ENCODE data around the gene NCBP2.

NCBP2 gene

DNA sequence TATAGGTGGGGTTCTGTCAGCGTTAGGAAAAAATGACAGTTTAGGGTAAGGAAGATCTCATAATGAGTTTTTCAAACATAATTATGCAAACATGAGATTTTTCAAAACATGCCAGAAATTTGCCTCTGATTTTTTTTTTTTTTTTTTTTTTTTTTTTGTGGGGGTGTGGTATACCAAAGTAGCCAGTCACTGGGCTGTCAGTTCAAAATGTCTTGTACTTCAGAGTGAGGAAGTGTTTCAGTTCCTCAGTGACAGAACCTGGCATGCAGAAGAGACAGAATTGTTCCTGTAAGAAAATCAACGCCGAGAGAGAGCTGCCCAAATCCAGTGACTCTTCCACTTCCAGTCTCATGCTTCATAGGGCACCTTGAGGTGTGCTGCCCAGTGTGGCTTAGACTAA is 9.7 kb downstream of the NCBP2 start:
- DNase-seq = no peak

DNA sequence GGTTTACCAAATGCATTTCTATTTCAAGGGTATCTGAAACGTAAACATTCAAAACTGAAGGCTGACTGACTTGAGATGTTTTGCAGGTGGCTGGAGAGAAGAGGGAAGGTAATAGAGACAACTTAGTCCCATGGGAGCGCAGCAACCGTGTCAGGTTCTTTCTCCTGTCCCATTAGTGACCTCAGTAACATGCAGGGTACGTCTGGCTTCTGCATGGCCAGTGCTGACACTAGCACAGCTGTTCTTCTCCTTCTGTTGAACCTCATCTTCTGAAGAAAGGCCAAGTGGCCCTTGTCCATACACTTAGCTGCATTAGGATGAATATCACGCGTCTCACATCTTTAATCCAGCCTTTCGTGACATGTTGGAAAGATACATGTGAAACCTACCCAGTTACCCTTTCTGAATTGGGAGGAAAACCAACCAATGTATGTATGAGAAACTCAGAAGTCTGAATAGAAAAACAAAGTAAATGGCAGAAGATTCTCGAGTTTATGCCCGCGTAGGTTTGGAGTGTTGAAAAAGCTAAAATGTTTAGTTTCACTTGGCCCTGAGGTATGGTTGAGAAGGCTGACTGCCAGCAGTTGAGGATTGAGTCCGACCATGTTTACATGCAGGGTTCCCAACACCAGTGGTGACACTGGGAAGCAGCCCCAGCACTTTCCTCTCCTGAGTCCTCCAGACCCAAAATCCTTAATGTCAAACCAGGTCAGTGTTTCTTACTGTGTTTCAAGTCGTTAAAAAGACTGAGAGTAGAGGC is 10.3 kb downstream of the NCBP2 start:
- no peak for DNase-seq

DNA sequence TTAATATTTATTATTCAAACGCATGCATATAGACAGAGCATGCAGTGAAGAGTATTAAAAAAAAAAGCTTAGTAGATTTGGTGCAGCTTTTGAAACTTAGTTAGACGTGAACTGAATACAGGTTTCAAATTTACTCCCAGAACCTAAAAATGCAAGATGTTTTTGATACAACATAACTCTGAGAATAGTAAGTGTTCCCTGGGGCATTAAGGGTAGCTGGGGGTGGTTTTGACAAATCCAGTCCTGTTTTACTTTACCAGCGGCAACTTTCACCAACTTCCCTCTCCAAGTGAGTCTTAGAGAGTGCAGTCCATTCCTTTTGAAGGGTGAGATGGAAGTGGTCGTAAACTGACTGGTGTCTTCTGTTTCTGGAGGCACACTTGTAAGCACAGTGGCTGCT is 11.2 kb downstream of the NCBP2 start:
- DNase-seq = no peak

DNA sequence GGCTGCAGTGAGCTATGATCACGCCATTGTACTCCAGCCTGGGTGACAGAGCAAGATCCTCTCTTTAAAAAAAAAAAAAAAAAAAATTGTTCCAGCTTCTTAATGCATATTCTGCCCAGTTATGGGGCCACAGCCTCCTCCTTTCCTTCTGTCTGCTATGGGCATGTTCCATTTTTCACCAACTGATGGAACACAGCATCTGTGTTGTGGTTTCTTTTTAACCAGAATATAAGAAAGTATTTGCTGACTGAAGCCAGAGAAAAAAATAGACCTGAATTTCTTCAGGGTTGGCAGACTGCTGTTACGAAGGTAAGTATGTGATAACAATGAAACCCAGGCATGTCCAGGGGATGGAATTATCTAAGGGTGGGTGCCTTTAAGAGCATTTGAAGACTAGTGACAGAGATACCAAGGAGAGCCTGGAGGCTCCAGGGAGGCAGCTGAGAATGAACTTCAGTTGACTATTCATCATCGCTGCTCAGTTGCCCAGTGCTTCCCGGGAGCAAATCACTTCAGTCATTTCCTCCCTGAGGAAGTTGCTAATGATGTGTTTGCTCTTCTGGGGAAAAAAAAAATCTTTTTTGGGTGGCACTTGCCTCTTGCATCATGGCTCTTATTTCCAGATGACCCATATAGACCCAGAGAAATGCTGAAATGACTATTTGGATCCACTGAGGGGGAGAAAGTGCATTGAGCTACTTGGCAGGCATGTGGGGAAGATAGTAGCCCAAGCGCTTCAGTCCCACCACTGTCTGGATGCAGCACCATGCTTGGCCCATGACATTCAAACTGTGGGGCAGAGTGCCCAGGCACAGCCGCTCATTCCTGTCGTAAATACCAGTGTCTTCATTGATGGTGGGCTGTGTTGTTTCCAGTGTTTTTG is 14.5 kb downstream of the NCBP2 start:
- no peak for DNase-seq

DNA sequence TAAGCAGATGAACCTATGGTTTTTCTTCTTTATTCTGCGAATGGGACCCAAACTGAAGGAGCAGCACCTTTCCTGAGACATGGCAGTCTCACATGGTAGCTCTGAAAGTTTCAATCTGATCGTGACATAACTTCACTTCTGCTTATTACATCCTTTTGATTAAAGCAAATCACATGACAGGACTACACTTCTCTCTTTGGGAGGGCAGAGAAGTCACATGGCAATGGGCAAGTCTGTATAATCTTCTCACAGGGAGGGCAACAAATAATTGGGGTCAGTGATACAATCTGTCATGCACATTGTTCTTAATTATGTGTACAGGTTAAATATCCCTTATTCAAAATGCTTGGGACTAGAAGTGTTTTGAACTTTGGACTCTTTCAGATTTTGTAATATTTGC is 21.6 kb downstream of the NCBP2 start:
- peak; percentile 48 for DNase-seq

DNA sequence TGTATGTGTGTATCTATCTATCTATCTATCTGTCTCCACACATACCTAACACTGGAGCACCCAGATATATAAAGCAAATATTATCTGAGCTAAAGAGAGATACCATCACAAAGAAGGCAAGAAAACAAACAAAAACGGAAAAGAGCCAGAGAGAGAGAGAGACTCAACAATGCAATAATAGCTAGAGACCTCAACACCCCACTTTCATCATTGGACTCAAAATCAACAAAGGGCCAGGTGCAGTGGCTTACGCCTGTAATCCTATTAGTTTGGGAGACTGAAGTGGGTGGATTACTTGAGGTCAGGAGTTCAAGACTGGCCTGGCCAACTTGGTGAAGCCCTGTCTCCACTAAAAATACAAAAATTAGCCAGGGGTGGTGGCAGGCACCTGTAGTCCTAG is 23.4 kb downstream of the NCBP2 start:
- no peak for DNase-seq

DNA sequence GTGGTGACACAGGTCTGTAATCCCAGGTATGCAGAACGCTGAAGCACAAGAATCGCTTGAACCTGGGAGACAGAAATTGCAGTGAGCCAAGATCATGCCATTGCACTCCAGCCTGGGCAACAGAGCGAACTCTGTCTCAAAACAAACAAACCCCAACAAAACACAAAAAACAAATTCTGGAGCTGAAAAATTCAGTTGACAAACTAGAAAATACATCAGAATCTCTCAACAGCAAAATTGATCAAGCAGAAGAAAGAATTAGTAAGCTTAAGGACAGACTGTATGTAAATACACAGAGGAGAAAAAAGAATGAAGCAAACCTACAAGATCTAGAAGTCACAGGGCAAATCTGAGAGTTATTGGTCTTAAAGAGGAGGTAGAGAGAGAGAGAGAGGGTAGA is 25.3 kb downstream of the NCBP2 start:
- DNase-seq = no peak

DNA sequence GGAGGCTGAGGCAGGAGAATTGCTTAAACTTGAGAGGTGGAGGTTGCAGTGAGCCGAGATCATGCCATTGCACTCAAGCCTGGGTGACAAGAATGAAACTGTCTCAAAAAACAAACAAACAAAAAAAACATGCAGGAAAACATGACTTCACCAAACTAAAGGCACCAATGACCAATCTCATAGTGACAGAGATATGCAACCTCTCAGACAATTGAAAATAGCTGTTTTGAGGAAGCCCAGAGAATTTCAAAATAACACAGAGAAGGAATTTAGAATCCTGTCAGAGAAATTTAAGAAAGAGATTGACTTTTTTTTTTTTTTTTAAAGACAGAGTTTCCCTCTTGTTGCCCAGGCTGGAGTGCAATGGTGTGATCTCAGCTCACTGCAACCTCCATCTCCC is 26.1 kb downstream of the NCBP2 start:
- no peak for DNase-seq

DNA sequence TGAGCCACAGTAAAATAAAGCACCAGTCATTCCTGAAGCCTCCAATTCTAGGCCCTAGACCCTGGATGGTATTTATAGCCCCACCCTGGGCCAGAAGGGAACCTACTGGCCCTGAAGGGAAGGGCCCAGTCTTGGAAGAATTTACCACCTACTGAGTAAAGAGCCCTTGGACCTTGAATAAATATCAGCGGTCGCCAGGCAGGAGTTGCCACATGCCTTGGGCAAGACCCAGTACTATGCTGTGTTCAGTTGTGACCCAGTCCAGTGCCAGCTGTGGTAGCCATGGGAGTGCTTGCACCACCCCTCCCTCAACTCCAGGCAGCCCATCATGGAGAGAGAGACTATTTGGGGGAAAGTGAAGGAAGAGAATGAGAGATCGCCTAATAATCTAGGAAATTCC is 27.0 kb downstream of the NCBP2 start:
- no peak for DNase-seq

DNA sequence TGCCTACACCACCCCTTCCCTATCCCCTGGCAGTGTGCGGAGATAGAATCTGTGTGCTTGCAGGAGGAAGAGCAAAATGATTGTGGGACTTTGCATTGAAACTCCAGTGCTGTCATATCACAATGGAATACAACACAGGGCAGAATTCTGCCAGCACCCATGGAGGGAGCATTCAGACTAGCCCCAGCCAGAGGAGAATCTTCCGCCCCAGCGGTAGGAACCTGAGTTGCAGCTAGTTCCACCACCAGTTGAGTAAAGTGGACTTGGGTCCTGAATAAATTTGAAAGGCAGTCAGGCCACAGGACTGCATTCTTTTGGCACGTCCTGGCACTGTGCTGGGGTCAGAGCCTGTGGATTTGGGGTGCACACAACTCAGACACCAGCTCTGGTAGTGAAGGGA is 27.5 kb downstream of the NCBP2 start:
- no peak for DNase-seq

DNA sequence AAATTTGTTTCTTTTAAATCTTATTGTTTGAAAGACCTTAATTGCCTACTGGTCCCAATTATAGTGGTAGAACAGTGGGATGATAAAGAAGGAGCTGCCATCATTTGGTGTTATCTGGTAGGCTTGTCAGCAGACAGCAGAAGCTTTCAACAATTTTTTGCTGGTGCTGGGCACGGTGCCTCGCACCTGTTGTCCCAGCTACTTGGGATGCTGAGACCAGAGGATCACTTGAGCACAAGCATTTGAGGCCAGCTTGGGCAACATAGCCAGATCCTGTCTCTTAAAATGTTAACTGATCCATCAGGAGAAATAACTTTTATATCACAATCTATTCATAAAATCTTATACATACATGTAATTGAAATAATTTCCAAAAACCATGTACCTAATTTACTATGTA is 38.6 kb downstream of the NCBP2 start:
- no peak for DNase-seq

DNA sequence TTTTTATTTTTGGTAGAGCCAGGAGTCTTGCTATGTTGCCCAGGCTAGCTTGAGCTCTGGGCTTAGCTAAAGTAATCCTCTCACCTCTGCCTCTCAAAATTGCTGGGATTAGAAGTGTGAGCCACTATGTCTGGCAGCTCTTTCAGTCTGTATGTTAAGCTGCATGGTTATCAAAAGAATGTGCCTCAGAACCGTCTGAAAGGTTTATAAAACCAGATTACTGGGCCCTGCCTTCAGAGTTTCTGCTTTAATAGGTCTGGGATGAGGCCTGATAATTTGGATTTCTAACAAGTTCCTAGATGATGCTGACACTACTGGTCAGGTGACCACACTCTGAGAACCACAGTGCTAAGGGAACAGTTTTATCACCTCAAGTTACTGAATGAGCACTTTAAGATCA is 40.0 kb downstream of the NCBP2 start:
- no peak for DNase-seq

DNA sequence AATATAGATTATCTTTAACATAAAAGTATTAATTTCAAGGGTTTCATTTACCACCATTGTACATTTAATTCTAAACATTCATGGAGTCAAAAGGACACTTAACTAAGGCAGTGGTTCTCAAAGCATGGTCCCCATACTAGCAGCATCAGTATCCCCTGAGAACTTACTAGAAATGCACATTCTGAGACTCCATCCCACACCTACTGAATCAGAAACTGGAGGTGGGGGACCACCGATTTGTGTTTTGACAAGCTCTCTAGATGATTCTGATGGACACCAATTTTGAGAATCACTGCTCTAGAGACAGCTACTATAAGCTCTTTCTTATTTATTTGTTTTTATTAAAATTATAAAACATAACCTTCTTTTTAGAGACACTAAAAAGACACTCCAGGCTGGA is 40.6 kb downstream of the NCBP2 start:
- no peak for DNase-seq

DNA sequence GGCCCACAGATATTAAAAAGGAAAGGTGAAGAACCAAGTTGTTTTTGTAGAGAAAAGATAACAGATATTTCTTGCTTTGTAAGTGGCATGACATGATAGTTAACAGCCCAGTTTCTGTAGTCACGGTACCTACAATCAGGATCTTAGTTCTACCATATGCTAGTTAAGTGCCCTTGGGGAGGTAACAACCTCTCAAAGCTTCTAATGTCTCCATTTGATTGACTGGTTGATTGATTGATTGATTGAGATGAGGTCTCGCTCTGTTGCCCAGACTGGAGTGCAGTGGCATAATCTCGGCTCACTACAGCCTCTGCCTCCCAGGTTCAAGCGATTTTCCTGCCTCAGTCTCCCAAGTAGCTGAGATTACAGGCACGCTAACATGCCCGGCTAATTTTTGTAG is 46.1 kb downstream of the NCBP2 start:
- DNase-seq = no peak

DNA sequence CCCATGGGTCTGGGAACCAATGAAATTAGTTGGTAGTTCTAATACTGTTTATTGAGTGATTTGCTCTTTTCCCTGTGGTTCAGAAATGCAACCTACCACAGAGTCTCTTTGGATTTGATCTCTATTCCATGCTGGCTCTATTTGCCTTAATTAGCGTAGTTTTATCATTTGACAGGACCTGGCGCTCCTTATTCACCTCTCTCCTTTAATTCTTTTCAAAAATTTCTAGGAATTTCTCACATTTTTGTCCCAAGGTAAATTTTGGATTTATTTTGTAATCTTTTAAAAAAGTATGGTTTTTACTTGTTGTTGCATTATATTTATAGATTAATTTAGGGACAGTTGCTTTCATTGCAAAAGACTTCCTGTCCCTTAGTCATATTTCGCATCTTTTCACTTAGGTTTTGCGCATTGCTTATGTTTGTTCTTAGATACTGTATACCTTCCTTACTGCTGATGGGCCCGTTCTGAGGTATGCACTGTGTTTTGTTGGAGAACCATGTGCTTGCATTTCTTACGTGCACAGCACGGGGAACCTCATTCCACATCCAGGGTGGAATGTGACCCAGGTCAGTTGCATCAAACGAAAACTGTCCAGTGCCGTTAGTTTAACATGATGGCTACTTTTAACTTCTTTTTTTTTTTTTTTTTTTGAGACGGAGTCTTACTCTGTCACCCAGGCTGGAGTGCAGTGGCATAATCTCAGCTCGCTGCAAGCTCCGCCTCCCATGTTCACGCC is 47.6 kb downstream of the NCBP2 start:
- DNase-seq = no peak

DNA sequence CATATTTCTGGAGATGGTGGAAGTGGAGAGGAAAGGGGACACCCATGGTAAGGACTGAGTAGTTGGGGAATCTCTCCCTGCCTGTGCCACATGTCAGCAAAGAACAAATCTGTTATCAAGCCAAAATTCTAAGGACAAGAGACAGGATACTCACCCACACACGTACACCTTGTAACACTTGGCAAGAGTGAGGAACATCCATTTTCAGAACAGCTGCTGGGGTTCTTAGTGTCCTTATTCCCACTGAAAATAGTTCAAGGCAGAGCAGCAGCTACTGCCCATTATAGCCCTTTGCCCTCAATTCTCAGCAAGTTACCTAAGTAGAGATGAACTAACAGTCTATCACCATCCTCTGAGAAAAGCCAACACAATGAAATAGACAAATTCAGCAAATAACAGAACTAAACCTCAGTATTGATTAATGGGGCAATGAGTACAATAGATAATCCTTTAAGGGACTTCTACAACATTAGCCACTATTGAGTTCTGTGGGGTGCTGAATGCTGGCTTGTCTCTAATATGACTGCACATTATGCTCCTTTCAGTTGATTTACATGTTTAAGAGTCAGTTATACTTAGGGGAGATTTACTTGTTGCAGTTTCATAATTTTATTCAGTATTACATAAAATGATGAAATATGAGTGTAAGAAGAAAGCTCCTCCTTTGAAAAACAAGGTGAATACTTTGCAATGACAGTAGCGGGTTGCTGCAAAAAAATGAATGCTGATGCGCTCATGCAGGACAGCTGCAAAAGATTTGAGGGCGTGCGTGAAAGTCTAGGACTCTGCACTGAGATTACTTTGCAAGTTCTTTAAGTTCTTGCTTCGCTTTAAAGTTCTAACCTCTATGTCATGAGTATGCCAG is 52.3 kb downstream of the NCBP2 start:
- peak; percentile 20 for DNase-seq

DNA sequence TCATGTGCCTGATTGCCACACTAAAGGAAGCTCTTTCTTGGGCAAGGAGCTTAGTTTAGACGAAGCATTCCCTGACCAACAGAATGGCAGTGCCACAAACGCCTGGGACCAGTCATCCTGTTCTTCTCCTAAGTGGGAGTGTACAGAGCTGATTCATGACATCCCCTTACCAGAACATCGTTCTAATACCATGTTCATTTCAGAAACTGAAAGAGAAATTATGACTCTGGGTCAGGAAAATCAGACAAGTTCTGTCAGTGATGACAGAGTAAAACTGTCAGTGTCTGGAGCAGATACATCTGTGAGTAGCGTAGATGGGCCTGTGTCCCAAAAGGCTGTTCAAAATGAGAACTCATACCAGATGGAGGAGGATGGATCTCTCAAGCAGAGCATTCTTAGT is 56.2 kb downstream of the NCBP2 start:
- DNase-seq = no peak

All from OCI-M1 (cell line).